DMS79 (cell line): ENCODE results near the gene SMIM12.

ENCODE experiments used
- DNase-seq: peaks from one replicate; lab custom pipeline; 2025; lab: John Stamatoyannopoulos, UW

SMIM12 gene, protein sequence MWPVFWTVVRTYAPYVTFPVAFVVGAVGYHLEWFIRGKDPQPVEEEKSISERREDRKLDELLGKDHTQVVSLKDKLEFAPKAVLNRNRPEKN

DNA sequence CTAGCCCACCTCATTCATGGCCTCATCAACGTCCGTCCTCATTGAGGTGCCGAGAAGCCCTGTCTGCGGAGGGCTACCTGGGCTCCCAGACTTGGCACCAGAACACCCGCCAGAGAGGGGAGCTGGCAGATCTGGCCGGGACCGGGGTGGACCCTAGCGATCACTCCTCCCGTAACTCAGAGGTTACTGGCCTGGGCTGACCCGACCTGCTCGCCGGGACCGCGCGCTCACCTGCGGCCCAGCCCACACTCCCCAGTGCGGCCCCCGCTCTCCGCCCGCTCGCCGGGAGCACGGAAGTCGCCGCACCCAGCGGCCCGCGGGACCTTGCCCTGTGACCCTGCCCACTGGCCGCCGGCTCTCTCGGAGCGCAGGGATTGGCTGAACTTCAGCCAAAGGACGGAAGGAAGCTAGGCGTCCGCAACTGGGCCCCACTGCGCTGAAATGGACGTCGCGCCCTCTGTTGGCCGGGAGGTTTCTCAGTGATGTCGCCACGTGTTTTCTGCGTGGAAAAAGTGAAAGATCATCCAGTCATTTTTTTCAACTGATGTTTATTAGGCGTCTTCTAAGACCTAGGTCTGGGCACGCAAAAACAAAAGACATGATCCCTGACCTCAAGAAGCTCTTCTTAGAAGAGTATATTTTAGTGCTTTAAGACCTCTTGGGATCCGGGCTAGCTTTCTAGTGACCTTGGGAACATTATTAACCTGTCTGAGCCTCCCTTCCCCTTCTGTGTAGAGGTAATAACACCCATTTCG, at the start of gene SMIM12:
Gene SMIM12, minus strand, starts transcription at position 304 of the 755 bp plus-strand sequence. CDS start 3,772 bp downstream, outside the sequence.
- peak; percentile 79 for DNase-seq

DNA sequence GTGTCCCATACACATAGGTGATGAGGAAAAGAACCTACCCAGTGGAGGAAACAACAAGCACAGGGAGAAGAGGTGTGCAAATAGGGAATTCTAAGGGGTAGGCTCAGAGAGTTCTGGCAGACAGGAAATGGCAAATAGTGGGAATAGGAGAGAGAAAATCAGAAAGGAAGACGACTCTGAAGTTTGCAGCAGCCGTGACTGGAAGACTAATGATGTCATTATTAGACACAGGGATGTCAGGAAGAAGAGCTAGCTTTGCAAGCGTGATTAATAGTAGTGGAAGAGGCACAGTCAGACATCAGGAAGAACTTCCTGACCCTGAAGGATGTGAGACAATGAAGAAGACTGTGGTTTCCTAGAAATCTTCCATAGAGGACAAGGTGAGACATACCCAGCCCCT, 48.8 kb upstream of the SMIM12 start:
- no peak for DNase-seq

DNA sequence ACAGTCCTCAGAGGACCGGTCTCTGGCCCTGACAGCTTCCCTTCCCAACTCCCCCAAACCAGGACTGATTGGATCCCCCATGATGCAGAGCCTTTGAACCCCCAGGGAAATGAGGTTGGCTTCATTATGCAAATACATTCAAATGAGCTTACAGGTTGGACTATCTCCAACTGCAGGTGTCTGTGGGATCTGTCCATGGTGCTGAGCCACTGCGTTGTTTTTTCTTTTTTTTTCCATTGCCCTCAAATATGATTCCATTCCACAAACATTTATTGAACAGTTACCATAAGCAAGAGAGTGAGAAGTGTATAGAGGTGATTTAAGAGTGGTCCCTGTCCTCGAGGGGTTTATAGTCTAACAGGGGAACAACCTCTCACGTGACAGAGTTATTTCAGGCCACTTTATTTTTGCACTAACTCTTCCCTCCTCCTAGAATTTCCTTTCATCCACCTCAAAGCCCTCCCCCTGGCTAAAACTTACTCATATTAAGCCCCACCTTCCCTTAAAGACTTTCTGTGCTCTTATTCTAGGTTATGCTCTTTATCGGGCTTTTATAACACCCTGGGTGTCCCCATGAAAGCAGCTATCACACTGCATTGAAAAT, 48.0 kb upstream of the SMIM12 start:
- no peak for DNase-seq

DNA sequence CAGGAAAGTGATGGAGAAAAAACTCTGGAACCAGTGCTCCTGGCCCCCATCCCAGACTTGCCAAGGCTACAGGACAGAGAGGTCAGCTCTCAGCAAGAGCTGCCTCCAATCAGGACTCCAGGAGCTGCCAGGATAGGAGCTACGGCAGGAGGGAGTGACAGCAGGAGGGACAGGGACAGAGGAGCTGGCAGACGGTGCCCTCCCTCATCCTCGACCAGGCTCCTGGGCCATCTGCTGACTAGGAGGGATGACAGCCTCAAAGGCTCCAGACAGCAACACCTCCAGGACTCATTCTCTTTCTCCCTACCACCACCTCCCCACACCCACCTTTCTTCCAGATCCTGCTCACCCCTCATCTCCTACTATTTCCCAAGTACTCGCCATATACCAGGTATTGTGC, 47.2 kb upstream of the SMIM12 start:
- no peak for DNase-seq

DNA sequence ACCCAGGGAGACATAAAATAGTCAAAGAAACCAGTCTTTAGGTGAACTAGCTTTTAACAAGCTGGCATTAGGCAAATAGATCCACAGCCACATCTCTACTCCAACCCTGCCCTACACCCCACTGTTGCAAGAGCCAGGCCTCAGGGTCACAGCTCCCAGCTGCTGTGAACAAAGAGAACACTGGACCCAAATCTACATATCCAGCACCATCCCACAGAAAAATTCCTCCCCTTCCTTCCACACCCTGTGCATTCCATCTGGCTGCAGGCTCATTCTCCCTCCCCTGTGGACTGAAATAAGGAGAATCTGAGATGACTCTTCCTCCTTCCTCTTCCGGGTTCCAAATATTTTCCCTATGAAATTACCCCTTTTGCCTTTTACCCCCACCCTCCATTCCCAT, 46.7 kb upstream of the SMIM12 start:
- DNase-seq = no peak

DNA sequence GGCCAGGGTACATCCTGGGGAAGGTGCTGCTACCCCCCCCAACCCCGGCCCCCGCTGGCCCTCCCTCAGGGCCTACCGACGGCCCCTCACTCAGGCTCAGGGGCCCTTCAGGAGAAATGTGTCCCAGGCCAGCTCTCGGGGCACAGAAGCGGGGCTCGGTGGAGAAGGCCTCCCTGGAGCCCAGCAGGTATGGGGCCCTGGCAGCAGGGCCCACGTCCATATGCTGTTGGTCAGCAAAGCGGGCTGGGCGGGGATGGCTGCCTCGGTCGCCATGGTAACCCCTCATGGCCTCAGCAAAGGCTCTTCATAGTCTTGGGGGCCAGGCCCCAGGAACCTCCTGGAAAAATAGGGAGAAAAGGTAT, 45.5 kb upstream of the SMIM12 start:
- DNase-seq = no peak

DNA sequence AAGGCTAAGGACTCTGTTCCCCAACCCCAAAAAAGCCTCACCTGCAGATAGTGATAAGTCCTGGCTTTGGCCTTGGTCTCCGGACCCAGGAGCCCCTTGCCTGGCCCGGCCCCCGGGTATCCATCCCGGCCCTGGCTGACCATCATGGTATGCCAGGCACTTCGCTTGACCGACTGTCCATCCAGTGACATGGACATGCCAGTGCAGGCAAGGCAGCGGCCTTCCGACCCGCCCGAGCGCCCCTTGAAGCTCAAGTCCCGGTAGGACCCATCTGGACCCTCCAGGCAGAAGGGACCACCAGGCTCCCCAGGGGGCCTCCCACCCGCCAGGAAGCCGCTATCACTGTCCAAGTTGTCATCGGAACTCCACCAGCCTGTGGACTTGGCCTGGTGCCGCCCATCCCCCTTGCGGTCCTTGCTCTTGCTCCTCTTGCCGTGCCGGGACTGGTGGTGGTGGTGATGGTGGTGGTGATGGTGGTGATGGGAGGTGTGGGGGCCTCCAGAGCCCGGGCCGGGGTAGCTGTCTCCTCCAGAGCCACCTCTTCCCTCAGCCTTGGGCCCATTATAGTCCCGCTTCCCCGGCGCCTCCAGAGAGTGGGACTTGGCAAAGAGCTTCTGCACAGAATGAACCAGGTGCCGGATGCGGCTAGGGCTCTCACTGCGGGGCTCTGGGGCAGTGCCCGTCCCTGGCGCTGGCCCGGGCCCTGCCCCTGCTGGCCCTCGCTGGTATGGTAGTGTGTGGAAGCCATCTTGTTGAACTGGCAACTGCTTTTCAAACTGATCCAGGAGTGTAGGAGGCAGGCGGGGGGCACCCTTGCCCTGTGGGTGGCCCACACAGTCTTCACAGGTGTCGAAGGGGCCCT, 44.9 kb upstream of the SMIM12 start:
- no peak for DNase-seq

DNA sequence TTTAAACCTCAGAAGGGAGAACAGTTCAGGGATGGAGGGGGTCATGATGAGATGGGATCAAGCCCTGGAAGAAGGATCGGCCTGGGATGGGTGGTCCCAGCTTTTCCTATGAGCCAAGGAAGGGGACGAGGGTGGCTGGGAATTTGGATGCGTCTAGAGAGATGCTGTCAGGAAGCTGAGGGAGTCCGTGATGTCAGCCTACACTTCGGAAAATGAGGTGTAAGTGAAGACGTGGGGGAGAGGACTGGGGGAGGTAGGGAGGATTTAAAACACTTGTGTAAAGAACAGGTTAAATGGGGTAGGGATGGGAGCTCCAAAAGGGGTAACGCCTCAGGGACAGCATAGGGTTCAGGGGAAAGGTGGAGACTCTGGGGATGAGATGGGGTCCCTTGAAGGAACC, 42.4 kb upstream of the SMIM12 start:
- DNase-seq = no peak

DNA sequence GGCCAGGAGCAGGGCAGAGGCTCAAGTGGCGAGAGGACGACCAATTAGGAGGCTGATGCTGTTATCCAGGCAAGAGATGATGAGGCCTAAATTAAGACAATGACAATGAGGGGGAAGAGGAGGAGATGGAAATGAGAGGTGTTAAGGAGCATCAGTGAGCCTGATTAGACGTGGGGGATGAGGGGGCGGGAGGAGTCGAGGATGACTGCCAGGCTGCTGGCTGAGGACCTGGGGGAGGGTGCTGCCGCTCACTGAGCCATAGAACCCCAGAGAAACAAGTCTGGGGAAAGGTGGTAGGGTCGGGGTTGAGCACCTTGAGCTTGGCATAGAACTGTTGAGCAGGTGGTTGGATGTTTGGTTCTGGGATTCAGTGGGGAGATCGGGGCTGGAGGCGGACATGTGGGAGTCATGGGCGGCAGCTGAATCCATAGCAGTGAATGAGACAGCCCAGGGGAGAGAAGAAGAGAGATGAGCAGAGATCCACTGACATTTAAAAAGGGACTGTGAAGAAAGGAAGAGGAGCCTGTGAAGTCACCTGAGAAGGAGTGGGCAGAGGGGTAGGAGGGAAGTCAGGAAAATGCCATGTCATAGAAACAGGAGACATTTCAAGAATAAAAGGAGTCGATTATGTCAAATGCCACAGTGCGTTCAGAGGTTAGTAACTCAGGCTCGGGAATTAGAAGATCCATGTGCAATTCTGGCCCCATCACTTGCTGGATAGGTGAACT, 41.4 kb upstream of the SMIM12 start:
- no peak for DNase-seq

DNA sequence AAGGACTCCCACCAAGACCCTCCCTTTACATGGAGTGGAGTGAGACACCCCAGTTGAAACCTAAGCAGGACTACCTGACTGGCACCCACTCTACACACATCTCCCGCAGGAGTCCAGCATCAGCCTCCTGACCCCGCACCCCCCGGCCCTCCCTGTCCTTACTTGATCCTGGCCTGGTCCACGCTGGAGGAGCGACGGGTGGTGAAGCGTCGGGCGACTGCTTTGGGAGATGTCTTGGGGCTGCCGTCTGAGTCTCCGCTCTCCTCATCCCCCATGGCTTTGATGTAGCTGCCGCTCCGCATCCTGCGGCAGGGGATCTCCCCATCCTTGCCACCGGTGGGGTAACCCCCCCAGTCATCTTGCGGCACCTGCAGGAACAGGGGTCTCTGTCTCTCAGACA, 40.4 kb upstream of the SMIM12 start:
- DNase-seq = no peak

DNA sequence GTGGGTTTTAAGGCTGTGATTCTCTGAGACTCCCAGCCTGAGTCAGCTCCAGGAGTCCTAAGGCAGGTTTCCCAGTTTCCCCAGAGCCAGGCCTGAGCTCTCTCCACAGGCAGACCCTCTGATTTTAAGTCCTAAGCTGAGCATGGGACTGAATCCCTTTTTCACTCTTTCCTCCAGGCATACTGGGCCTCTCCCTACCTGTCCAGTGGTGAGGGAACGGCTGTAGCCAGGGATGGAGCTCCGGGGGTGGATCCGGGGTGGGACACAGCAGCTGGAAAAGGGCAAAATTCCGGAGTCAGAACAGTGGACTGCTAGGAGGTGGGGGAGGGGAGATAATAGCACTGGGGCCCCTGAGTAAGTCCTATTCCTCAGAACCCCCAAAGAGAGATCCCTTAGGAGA, 39.9 kb upstream of the SMIM12 start:
- no peak for DNase-seq

DNA sequence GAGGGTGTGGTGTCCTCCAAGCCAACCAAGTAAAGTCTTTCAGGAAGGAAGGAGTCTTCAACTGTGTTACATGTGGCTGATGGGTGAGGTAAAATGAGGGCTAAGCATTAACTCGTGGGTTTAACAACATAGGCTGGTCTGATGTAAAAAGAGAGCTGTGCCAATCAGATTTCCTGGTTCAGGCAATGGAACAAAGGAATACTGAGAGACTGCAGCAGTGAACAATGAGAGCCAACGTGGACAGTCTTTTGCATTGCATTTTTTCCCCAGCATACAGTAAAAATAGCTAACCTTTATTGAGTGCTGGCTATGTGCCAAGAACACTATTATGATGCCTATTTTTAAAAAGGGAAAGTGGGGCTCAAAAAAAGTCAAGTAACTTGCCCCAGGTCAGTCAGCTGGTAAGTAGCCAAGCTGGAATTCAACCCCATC, 38.8 kb upstream of the SMIM12 start:
- DNase-seq = no peak

DNA sequence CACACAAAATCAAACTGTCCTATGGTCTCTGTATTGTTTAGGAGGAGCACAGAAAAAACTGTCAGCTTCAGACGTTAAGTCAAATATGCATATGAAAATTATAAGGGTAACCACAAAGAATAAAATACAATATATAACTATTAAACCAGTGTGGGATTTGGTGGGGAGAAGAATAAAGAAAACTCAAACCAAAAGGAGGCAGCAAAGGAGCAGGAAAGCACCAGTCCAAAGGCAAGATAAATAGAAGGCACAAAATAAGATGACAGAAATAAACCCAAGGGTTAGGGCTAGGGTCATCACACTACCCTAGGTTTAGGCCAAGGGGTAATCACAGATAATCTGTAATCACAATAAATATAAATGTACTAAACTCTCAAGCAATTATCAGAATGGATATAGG, 37.1 kb upstream of the SMIM12 start:
- DNase-seq = no peak

DNA sequence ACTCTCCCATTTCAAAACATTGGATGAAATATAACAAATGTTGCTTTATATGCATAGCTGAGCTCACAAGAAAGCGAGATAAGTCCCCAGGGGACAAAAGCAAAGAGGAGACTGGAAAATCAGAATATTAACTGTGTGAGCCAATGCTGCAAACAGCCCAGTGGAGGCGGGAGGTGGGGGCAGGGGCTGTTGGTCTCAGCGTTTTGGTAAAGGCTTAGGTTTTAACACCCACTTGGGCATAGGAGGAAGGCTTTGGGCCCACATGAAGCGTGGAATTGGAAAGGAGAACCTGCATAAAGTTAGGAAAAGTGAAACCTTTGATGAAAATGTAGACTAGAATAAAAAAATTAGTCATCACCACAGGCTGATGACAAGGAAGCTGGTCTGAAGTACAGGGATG, 30.2 kb upstream of the SMIM12 start:
- DNase-seq = no peak

DNA sequence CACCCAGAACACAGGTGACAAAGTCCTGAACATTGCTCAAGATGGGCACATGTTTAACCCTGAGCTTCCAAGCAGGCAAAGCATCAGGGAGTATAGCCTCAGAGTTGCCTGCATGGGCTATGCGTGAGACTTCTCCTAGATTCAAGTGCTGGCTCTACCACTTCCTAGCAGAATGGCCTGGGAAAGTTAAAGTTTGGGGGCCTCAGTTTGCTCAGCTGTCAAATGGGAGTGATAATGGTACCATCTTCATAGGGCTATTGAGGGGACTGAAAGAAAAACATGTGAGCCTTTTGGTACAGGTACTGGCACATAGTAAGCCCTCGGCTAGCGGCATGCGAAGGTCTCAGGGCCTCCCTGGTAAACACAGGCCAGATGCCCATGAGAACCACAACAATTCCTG, 28.0 kb upstream of the SMIM12 start:
- DNase-seq = no peak

DNA sequence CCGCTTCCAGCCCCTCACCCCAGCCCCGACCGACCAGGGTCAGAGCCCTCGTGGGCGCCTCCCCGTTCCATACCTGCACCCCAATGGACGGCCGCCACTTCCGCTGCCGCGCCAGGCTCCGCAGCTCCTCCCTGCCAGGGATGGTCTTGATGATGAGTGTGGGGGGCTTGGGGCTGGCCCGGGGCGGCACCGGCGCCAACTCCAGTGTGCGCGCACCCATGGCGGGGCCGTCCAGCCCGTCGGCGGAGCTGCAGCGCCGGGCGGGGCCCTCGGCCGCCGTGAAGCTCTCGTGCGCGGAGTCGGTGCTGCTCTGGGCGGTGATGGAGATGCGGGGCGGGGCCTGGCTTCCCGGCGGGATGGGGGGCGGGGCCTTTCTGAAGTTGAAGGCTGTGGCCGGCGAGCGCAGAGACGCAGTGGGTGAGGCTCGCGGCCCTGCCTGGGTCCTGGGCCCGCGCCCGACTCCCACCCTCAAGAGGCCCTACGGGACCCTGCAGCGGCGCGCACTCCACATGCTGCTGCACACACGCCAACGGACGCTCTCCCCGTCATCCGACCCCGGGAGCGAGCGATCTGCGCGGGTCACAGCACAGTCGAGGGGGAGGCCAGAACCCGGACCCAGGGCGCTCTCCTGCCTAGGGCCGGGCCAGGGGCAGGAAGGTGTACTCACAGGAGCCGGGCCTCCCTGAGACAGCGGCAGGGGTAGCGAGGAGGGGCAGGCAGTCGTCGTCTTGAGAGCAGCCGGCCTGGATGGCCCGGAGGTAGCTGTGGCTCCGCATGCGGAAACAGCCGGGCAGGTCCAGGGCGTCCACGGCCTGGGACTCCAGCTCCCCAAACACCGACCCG, 26.1 kb upstream of the SMIM12 start:
- DNase-seq = peak; percentile 57

DNA sequence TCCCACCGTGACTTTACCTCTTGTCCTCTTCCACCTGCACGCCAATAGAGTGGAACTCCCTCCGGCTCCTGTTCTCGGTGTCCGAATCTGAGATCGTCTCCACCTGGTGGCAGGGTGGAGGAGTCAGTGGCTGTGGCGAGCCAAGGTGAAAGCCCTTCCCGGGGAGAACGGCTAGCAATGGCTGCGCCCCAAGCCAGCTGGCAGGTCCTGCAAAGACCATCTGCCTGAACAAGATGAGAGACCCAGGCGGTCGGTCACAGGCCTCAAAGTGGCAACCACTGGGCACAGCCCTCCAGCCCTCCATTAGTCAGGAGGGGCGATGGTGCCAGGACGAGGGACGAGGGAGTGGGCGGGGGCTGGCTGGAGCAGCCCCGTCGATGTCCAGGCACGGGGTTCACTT, 25.4 kb upstream of the SMIM12 start:
- peak; percentile 31 for DNase-seq

DNA sequence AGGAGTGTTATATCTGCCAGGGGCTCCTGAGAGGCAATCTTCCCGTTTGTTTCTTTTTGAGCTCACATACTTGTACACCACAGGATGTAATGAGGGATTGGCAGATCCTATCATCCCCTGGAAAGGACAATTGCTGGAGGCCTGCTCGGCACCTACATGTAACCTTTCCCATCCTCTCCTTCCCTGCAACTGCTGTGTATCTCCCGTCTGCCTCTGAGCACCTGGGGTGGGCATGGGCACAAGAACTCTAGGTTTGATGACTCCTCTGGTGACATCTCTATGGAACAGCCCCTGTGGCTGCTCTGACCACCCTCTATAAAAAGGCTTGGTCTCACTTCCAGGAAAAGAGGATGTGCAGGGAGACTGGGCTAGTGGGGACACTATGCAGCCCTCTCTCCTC, 25.0 kb upstream of the SMIM12 start:
- no peak for DNase-seq

DNA sequence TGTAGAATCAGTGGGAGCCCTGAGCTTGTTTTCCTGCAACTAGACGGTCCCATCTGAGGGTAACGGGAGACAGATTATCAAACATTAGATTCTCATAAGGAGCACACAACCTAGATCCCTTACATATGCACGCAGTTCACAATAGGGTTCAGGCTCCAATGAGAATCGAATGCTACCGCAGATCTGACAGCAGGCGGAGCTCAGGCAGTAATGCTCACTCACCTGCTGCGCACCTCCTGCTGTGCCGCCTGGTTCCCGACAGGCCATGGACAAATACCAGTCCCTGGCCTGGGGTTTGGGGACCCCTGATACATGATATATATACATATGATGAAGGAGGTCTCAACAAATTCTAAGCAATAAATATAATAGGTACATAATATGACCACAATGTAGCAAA, 19.7 kb upstream of the SMIM12 start:
- no peak for DNase-seq

DNA sequence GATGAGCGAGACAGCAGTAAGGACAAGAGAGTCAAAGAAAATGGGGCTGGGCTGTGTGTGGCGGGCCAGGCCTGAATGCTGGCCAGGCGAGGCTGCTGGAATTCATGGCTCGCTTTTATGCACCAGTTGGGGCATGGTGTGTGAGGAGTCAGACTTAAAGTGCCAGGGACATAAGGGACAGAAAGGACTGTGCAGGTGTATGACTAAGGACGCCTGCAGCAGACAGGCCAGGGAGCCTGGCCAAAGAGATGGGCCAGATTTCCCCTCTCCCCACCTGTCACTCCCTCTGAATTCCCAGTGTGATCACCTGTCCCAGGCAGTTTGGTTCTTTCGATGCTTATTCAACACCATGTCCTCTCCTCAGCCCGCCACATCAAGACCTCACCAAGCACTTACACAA, 16.9 kb upstream of the SMIM12 start:
- no peak for DNase-seq

DNA sequence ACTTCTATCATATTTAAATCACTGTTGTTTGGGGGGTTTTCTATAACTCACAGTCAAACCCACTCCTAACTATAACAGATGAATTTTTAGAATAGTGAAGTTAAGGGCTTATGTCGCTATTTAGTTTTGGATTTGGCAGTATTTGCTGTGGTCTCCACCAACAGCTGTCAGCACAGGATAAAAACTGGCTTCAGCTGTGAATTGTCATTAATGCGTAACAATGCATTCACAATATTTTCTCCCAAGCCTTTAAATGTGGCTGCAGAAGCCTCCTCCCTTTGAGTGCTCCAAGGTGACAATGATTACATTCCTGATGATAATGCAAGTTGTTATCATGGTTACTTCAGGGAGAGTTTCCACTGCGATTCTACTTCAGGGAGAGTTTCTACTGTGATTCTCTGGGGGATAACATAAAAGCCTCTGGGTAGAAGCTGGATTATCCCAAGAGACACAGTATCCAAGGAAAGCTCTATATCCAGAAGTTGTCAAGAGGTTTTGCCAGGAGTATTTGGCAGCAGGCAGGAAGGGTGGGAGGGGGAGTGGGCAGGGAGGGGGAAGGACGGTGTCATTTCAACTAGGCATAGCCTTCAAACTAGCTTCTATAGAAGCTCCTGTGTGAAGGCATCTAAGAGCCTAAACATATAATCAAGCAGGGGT, 14.9 kb upstream of the SMIM12 start:
- DNase-seq = no peak
